ENCODE data around the gene NOC3L. TPM values are rescaled to one million over a fixed set of nuclear protein-coding genes. Genes with fewer than 3 reads are reported as not detected.

NOC3L gene
- total and polyA plus RNA-seq, 9 of the 15 experiments (the other 6 are each of a cell fraction or from before 2014, with no cell fraction given), result 23.8 to 57.6 (median 32.6) TPM

DNA sequence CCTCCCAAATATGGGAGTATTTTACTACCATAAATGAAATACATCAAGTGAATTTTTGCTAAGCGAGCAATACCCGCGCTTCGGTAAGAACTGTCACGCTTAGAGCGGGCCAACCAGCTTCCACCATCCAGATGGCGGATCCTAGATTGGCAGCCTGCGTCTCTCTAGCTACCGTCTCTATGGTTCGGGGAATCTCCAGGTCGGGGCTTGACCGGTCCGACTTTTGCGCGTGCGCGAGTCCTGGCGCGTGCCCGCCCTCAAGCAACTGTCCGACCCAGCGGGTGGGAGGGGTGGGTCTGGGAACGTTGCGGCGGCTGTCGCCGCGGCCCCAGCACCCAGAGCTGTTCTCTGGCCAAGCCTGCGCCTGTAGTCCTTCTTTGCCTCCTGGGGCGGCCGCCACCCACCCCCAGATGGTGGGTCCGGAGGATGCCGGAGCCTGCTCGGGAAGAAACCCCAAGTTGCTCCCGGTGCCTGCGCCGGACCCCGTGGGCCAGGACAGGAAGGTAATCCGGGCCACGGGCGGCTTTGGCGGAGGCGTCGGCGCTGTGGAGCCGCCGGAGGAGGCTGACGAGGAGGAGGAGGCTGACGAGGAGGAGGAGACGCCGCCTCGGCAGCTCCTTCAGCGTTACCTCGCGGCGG, 39.6 kb upstream of the NOC3L start, which contains the start of gene TBC1D12:
TSS of gene TBC1D12 (plus strand) at position 338 of the 639 bp plus-strand sequence. CDS start at position 411, 73 bp downstream.
- CTCF ChIA-PET (ENCODE audit: low intra/inter-chr PET ratio), result no interaction called here
- Histone ChIP-seq H4K20me1 (replicated peaks; ENCODE audit: control insufficient read depth, insufficient read depth, low read length) (no peaks in the 10 kb centered on the region), H3K9ac (ENCODE audit: insufficient read depth in 1 of 2, low read depth in 2 of 2, low read length in 2 of 2) (peak within 1 kb of the TSS; percentile 67 to 95), H3K4me3 (peak within 1 kb of the TSS; percentile 76), H3K36me3 (ENCODE audit: control insufficient read depth, insufficient read depth, low read length) (no peaks in the 10 kb centered on the region), H3K4me2 (ENCODE audit: insufficient read depth, low read length) (peak within 1 kb of the TSS; percentile 84), H3K27ac (ENCODE audit: extremely low read depth, low read depth, low read length) (peak within 1 kb of the TSS; percentile 83), H3K9me1 (ENCODE audit: control insufficient read depth, insufficient read depth, low read length) (no peaks in the 10 kb centered on the region), H3K27me3 (ENCODE audit: control insufficient read depth in 2 of 2, insufficient read depth in 2 of 2, low read length in 2 of 2) (no peaks in the 10 kb centered on the region), H3K79me2 (ENCODE audit: control insufficient read depth, insufficient read depth, low read length) (peaks cover 39% of the 10 kb centered on the region), H2AFZ (ENCODE audit: low read depth, low read length) (peak within 1 kb of the TSS; percentile 97), H3K9me3 (replicated peaks; ENCODE audit: control insufficient read depth, insufficient read depth, low read depth, low read length) (no peaks in the 10 kb centered on the region), H3K4me1 (replicated peaks in 1 of 2; ENCODE audit: control insufficient read depth in 2 of 2, insufficient read depth in 2 of 2, low read length in 2 of 2) (peaks cover 7 to 16% of the 10 kb centered on the region in 2 experiments; a peak in 3 of 5 replicates)
- ATAC-seq (peak; percentile 91), FAIRE-seq (peak; percentile 67), DNase-seq (ENCODE audit: extremely low read depth in 1 of 4, low spot score in 3 of 4) (peak; percentile 73 to 95 (median 82))
- POLR2A ChIA-PET, result interaction anchor here (0.6 kb wide), 1 partner anchor 27 kb away, joined by 3 read pairs; no protein-coding TSS in a partner anchor
- 3% methylated on average over 12 of the region's 56 CpGs for WGBS (ENCODE audit: insufficient coverage, low coverage, missing lambda C conversion rate)
- no TSS peak for BruUV-seq (replicated peaks)
- intact Hi-C loops (cut with micrococcal nuclease), result loop anchor here (2.0 kb wide), 1 partner anchor 40 kb away; the partner anchor contains the start of gene NOC3L
- in situ Hi-C loops (cut with MboI), result no loop called here
- TF ChIP-seq PHB2 (IDR thresholded peaks at IDR 0.05; ENCODE audit: low read depth) (no peak), TCF7L2 (IDR thresholded peaks at IDR 0.05; ENCODE audit: low read depth, low read length) (no peak), ELF4 (CRISPR knock-in tag; IDR thresholded peaks at IDR 0.05) (no peak), NELFE (IDR thresholded peaks at IDR 0.05; ENCODE audit: insufficient read depth, insufficient read length) (no peak), ATF6 (CRISPR knock-in tag; IDR thresholded peaks at IDR 0.05) (0 out of 2 replicates have a peak, but pooled peaks have one; percentile 70), C11orf30 (IDR thresholded peaks at IDR 0.05; ENCODE audit: low read depth) (0 out of 2 replicates have a peak, but pooled peaks have one; percentile 5), ZNF695 (CRISPR knock-in tag; IDR thresholded peaks at IDR 0.05) (no peak), NR4A1 (CRISPR knock-in tag; IDR thresholded peaks at IDR 0.05) (no peak), NR4A1 (tag; IDR thresholded peaks at IDR 0.05) (no peak), HMGN3 (IDR thresholded peaks at IDR 0.05; ENCODE audit: borderline replicate concordance, extremely low read depth, insufficient read length, low read depth, low read length) (peak; percentile 14), TAF9B (IDR thresholded peaks at IDR 0.05; ENCODE audit: partially characterized antibody) (no peak), PTBP1 (IDR thresholded peaks at IDR 0.05; ENCODE audit: low read depth, low read length) (no peak), ASH1L (IDR thresholded peaks at IDR 0.05; ENCODE audit: borderline replicate concordance, low read depth, partially characterized antibody) (no peak), NONO (IDR thresholded peaks at IDR 0.05; ENCODE audit: low read depth in 2 of 2, low read length in 1 of 2) (no peak)
- TF ChIP-seq, protein P1, sequence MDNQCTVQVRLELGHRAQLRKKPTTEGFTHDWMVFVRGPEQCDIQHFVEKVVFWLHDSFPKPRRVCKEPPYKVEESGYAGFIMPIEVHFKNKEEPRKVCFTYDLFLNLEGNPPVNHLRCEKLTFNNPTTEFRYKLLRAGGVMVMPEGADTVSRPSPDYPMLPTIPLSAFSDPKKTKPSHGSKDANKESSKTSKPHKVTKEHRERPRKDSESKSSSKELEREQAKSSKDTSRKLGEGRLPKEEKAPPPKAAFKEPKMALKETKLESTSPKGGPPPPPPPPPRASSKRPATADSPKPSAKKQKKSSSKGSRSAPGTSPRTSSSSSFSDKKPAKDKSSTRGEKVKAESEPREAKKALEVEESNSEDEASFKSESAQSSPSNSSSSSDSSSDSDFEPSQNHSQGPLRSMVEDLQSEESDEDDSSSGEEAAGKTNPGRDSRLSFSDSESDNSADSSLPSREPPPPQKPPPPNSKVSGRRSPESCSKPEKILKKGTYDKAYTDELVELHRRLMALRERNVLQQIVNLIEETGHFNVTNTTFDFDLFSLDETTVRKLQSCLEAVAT (IDR thresholded peaks at IDR 0.05), result no peak
- TF ChIP-seq, protein P2, sequence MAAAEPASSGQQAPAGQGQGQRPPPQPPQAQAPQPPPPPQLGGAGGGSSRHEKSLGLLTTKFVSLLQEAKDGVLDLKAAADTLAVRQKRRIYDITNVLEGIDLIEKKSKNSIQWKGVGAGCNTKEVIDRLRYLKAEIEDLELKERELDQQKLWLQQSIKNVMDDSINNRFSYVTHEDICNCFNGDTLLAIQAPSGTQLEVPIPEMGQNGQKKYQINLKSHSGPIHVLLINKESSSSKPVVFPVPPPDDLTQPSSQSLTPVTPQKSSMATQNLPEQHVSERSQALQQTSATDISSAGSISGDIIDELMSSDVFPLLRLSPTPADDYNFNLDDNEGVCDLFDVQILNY (CRISPR knock-in tag; IDR thresholded peaks at IDR 0.05), result no peak
- TF ChIP-seq, protein P3, sequence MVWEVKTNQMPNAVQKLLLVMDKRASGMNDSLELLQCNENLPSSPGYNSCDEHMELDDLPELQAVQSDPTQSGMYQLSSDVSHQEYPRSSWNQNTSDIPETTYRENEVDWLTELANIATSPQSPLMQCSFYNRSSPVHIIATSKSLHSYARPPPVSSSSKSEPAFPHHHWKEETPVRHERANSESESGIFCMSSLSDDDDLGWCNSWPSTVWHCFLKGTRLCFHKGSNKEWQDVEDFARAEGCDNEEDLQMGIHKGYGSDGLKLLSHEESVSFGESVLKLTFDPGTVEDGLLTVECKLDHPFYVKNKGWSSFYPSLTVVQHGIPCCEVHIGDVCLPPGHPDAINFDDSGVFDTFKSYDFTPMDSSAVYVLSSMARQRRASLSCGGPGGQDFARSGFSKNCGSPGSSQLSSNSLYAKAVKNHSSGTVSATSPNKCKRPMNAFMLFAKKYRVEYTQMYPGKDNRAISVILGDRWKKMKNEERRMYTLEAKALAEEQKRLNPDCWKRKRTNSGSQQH (CRISPR knock-in tag; IDR thresholded peaks at IDR 0.05), result no peak
